Activated CD8-positive, alpha-beta T cell treated with anti-CD3 and anti-CD28 coated beads, Interleukin-2, amount 10 ng/mL, durations not matched to agents 7 days and 5 days (primary cell): ENCODE data around the gene TEX28. TPM values are rescaled to one million over a fixed set of nuclear protein-coding genes. Genes with fewer than 3 reads are reported as not detected.
"Not testable (repeated sequence)": the region's sequence is repeated elsewhere in the genome, so short reads cannot be mapped to it uniquely, and the experiment has no call there.

Source experiments
- ATAC-seq: fragments of 150-1000 bp; cut with Tn5 transposase; one replicate; pipeline ENCODE4 v1.10.0; 2021; ENCODE audit warnings: moderate library complexity
- CTCF ChIA-PET: fragments of 350-600 bp; sonication (Branson Sonifier 250); formaldehyde crosslinking; loops from one replicate; lab custom pipeline; 2021; ENCODE audit warnings: antibody characterized with exemption; lab: Charles Lee
- POLR2A ChIA-PET: fragments of 350-600 bp; sonication (Branson Sonifier 250); formaldehyde crosslinking; loops from one replicate; lab custom pipeline; 2021; ENCODE audit warnings: antibody characterized with exemption; lab: Charles Lee
- DNase-seq: peaks from one replicate; pipeline ENCODE4 v3.0.0-alpha.2; 2020
- H3K27ac Mint-ChIP-seq: one replicate; pipeline ENCODE4 v1.8.0; 2021; ENCODE audit warnings: mild to moderate bottlenecking, mixed read lengths
- H3K27me3 Mint-ChIP-seq: one replicate; pipeline ENCODE4 v1.8.0; 2021; ENCODE audit warnings: low read depth, mixed read lengths
- H3K36me3 Mint-ChIP-seq: one replicate; pipeline ENCODE4 v1.8.0; 2021; ENCODE audit warnings: low read depth, mixed read lengths
- H3K4me1 Mint-ChIP-seq: one replicate; pipeline ENCODE4 v1.8.0; 2021; ENCODE audit warnings: low read depth, mixed read lengths
- H3K4me3 Mint-ChIP-seq: one replicate; pipeline ENCODE4 v1.8.0; 2021; ENCODE audit warnings: mild to moderate bottlenecking, mixed read lengths
- H3K9me3 Mint-ChIP-seq: one replicate; pipeline ENCODE4 v1.8.0; 2022; ENCODE audit warnings: mixed read lengths; ENCODE audit not compliant: insufficient read depth
- total RNA-seq, 2 experiments: library from RNA; stranded (reverse); gene quantifications; one replicate each; pipeline ENCODE4 v1.2.3, GENCODE V29; 2021

Gene TEX28
- not detected for total RNA-seq

DNA sequence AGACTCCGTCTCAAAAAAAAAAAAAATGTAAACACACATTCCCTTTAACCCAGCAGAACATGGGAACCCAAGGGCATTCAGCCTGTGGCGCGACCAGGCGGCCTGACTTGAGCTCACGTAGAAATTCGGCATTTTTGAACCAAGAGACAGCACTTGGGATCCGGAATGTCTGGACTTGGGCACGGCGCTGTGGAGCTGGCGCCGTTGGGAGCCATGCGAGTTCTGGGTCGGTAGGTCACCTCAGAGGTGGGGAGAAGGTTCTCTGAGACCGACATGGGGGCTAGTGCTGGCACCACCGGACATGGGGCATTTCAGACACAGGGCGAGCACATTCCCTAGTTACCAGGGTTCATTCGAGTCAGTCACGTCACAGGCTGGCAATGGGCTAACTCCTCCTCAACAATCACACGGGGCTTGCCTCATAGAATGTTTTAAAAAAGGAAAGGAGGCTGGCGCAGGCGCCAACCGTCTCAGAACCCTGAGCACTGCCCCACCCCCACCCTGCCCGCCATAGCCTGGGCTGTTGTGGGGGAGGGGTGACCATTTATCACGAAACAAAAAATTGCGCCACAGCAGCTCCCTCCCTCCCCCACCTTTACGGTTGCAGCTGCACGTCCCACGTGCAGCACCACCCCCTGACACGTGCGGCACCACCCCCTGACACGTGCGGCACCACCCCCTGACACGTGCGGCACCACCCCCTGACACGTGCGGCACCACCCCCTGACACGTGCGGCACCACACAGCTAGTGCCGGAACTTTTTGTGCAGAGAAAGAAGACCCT, at the start of gene TEX28:
TSS of gene TEX28 (minus strand) at position 334 of the 784 bp plus-strand sequence. CDS start 3,007 bp downstream, outside the sequence.
- no peak for ATAC-seq
- ChIA-PET POLR2A (no interaction called here), CTCF (no interaction called here)
- no peaks in the 10 kb centered on the region for H3K9me3 Mint-ChIP-seq
- no peak for DNase-seq
- no peaks in the 10 kb centered on the region for H3K27me3 Mint-ChIP-seq
- H3K4me1 Mint-ChIP-seq: no peaks in the 10 kb centered on the region
- H3K36me3 Mint-ChIP-seq: no peaks in the 10 kb centered on the region
- no peak within 1 kb of the TSS for H3K27ac Mint-ChIP-seq
- H3K4me3 Mint-ChIP-seq: no peak within 1 kb of the TSS

DNA sequence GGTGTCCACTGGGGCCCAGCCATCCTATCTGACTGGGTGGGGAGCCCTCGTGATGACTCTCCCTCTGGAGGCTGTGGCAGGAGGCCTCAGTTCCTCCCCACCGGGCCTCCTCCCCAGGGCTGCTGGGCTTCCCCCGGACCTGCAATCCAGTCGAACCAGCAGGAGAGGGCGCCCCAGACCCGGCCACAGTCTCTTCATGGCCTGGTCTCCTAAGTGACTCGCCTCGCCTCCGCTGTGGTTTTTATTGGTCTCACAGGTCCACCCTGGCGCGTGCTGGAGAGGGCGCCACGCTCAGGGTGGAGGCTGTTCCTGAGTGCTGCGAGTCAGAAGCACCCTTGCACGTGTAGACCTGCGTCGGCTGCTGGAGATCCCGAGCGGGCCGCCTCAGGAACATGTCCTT, 48.7 kb upstream of the TEX28 start:
- DNase-seq, H3K27ac Mint-ChIP-seq, H3K27me3 Mint-ChIP-seq, CTCF ChIA-PET, H3K4me3 Mint-ChIP-seq, H3K9me3 Mint-ChIP-seq, POLR2A ChIA-PET, H3K36me3 Mint-ChIP-seq: not testable (repeated sequence)
- ATAC-seq: peak; percentile 24
- H3K4me1 Mint-ChIP-seq: peaks cover 13% of the 10 kb centered on the region

DNA sequence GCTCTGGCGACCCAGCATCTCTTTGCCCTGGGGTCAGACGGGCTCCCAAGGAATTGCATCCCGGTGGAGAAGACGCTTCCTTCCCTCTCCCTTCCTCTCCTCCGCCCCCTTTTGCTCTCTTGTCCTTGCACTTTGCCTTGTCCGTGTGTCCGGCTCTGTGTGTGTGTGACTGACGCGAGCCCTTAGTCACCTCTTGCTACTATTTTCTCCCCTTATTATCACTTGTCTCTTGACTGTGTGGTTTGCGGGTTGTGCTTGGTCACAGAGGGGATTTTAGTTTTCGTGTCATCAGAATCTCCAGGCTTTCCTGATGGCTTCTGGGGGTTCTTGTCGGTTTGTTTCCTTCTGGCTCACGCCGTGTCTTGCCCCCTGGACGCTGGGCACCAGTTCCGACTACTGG, 48.1 kb upstream of the TEX28 start:
- DNase-seq, H3K27me3 Mint-ChIP-seq, H3K4me3 Mint-ChIP-seq, H3K9me3 Mint-ChIP-seq, CTCF ChIA-PET, H3K4me1 Mint-ChIP-seq, POLR2A ChIA-PET, H3K36me3 Mint-ChIP-seq, H3K27ac Mint-ChIP-seq: not testable (repeated sequence)
- peak; percentile 1 for ATAC-seq

- CTCF ChIA-PET: not testable (repeated sequence)
Measured at GRCh38 chrX:154341399-154342298, 46.7 kb upstream of the TEX28 start.

GRCh38 chrX:154334496-154334895, 39.6 kb upstream of the TEX28 start:
- DNase-seq (no peak), ATAC-seq (no peak)
- Mint-ChIP-seq H3K9me3 (no peaks in the 10 kb centered on the region), H3K4me1 (peaks cover 17% of the 10 kb centered on the region), H3K27ac (peak overlapping the region; percentile 82), H3K27me3 (no peaks in the 10 kb centered on the region), H3K4me3 (no peak overlapping the region), H3K36me3 (no peaks in the 10 kb centered on the region)
- POLR2A ChIA-PET: no interaction called here
- CTCF ChIA-PET: interaction anchor here (0.7 to 1.6 kb wide), 3 partner anchors 16 to 321 kb away, joined by 3 to 5 read pairs (median 3); no protein-coding TSS in a partner anchor

More at GRCh38 chrX:154341399-154342298, 46.7 kb upstream of the TEX28 start:
- POLR2A ChIA-PET, H3K4me3 Mint-ChIP-seq, H3K4me1 Mint-ChIP-seq, H3K9me3 Mint-ChIP-seq, H3K27ac Mint-ChIP-seq, H3K27me3 Mint-ChIP-seq, H3K36me3 Mint-ChIP-seq, DNase-seq: not testable (repeated sequence)
- ATAC-seq: peak; percentile 81

DNA sequence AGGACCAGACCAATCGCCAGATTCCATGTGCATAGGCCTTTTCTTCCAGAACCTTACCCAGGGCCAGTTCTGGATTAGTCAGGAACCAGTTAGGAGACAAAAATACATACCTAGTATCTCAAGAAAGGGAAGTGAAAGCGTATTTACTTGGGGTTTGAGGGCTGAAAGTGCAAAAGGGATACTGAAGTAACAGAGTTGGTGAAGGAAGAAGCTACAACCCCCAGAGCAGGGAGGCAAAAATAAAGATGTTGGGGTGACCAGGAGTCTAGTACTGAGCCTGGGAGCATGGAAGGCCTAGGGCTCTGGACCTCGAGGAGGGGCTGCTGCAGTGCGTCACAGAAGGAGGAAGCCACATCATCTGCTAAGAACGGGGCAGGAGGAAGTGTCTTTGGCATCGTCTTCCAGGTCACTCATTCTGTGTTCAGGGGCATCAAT, 38.9 kb upstream of the TEX28 start:
- no peaks in the 10 kb centered on the region for H3K9me3 Mint-ChIP-seq
- no peaks in the 10 kb centered on the region for H3K36me3 Mint-ChIP-seq
- H3K4me3 Mint-ChIP-seq: no peak overlapping the region
- ATAC-seq: no peak
- DNase-seq: no peak
- H3K4me1 Mint-ChIP-seq: peaks cover 17% of the 10 kb centered on the region
- POLR2A ChIA-PET: no interaction called here
- CTCF ChIA-PET: interaction anchor here (0.7 to 1.6 kb wide), 3 partner anchors 16 to 321 kb away, joined by 3 to 5 read pairs (median 3); no protein-coding TSS in a partner anchor
- peak overlapping the region; percentile 82 for H3K27ac Mint-ChIP-seq
- H3K27me3 Mint-ChIP-seq: no peaks in the 10 kb centered on the region

- DNase-seq: no peak
- CTCF ChIA-PET: interaction anchor here (1.6 kb wide), 1 partner anchor 25 kb away, joined by 5 read pairs; no protein-coding TSS in a partner anchor
- POLR2A ChIA-PET: no interaction called here
Measured at GRCh38 chrX:154333116-154333515, 38.2 kb upstream of the TEX28 start.

GRCh38 chrX:154332561-154332960, 37.6 kb upstream of the TEX28 start:
- CTCF ChIA-PET: no interaction called here
- Mint-ChIP-seq H3K27me3 (no peaks in the 10 kb centered on the region), H3K27ac (no peak overlapping the region), H3K9me3 (no peaks in the 10 kb centered on the region), H3K4me3 (no peak overlapping the region), H3K4me1 (peaks cover 27% of the 10 kb centered on the region), H3K36me3 (no peaks in the 10 kb centered on the region)
- POLR2A ChIA-PET: no interaction called here
- ATAC-seq: no peak
- no peak for DNase-seq

More at GRCh38 chrX:154333116-154333515, 38.2 kb upstream of the TEX28 start:
- ATAC-seq: no peak
- Mint-ChIP-seq H3K9me3 (no peaks in the 10 kb centered on the region), H3K27ac (no peak overlapping the region), H3K4me3 (no peak overlapping the region), H3K36me3 (no peaks in the 10 kb centered on the region), H3K27me3 (no peaks in the 10 kb centered on the region), H3K4me1 (peaks cover 21% of the 10 kb centered on the region)

GRCh38 chrX:154329294-154329693, 34.4 kb upstream of the TEX28 start:
- CTCF ChIA-PET: interaction anchor here (0.8 to 4.8 kb wide), 2 partner anchors 11 to 20 kb away, joined by 3 to 25 read pairs; no protein-coding TSS in a partner anchor
- Mint-ChIP-seq H3K36me3 (no peaks in the 10 kb centered on the region), H3K27me3 (no peaks in the 10 kb centered on the region), H3K9me3 (no peaks in the 10 kb centered on the region), H3K27ac (no peak overlapping the region), H3K4me1 (peaks cover 41% of the 10 kb centered on the region), H3K4me3 (no peak overlapping the region)
- POLR2A ChIA-PET: no interaction called here
- no peak for DNase-seq
- ATAC-seq: no peak

DNA sequence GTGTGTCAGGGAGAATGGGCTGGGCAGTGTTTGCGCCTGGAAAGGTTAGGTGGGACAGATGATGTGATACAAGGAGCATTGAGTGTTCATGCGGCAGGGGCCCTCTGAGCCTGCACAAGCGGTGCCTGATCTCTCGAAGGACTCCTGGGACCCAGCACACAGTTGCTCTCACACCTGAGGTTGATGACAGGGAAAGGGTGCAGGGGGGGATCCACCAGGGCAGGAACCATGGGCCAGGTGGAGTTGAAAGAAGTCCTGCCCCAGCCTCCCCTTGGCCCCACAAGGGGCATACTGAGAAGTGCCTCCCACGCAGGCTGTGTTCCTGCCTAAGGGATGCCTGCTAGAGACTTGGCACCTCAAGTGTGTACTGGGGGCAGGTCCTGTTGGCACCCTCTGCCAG, 33.7 kb upstream of the TEX28 start:
- H3K4me3 Mint-ChIP-seq: no peak overlapping the region
- DNase-seq (no peak), ATAC-seq (no peak)
- ChIA-PET POLR2A (interaction anchor here (0.6 kb wide), 1 partner anchor 19 kb away, joined by 3 read pairs; no protein-coding TSS in a partner anchor), CTCF (interaction anchor here (0.8 to 4.8 kb wide), 2 partner anchors 11 to 20 kb away, joined by 3 to 25 read pairs; no protein-coding TSS in a partner anchor)
- no peaks in the 10 kb centered on the region for H3K36me3 Mint-ChIP-seq
- no peaks in the 10 kb centered on the region for H3K9me3 Mint-ChIP-seq
- H3K27ac Mint-ChIP-seq: no peak overlapping the region
- H3K27me3 Mint-ChIP-seq: no peaks in the 10 kb centered on the region
- peaks cover 35% of the 10 kb centered on the region for H3K4me1 Mint-ChIP-seq

DNA sequence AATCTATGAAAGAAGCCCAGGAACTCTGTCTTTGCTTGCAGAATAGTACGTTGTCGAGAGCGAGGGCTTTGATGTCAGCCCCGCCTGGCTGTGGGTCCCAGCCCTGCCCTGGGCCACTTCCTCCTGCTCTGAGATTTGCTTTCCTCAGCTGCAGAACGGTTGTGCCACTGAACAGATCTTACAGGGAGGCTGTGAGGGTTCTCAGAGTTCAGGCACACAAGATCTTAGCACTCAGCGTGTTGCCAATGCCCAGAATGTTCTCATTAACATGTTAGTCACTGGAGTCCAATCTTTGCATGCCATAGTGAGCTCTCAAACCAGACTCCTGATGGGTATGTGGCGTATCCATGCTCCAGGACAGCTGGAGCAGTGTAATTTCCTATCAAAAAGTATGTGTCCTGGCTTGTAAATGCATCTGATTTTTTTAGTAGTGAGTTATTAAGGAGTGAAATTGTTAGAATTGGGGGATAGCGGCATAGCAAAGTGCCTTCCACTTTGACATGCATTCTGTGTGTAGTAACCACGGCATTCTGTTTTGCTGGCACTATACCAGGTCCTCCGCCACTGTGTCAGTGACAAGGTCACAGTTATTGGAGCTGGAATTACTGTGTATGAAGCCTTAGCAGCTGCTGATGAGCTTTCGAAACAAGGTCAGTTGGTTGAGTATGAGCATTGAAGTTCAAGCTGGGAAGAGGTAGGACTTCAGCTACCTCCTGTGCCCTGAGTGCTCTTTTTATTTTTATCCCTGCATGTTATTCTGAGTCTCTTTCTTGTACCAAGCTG, 32.3 kb upstream of the TEX28 start:
- no peaks in the 10 kb centered on the region for H3K27me3 Mint-ChIP-seq
- no peaks in the 10 kb centered on the region for H3K9me3 Mint-ChIP-seq
- H3K27ac Mint-ChIP-seq: peak overlapping the region; percentile 67
- CTCF ChIA-PET: interaction anchor here (1.1 to 4.8 kb wide), 5 partner anchors 10 to 28 kb away, joined by 3 to 25 read pairs (median 7); no protein-coding TSS in a partner anchor
- H3K4me1 Mint-ChIP-seq: peaks cover 32% of the 10 kb centered on the region
- peak; percentile 97 for ATAC-seq
- peak overlapping the region; percentile 62 for H3K4me3 Mint-ChIP-seq
- POLR2A ChIA-PET: no interaction called here
- DNase-seq: peak; percentile 69
- H3K36me3 Mint-ChIP-seq: no peaks in the 10 kb centered on the region
